Gastroesophageal sphincter (tissue), 3 donors: Measurements from ENCODE around the gene CCDC137.

Experiments used
- EP300 ChIP-seq: sonication (generic); formaldehyde crosslinking; IDR thresholded peaks from one replicate; pipeline ENCODE4 v1.6.1; 2017; ENCODE audit warnings: antibody characterized with exemption, mild to moderate bottlenecking
- POLR2A ChIP-seq, 2 donors: fragments of 450-650 bp; IDR thresholded peaks; one replicate each; pipeline ENCODE4 v1.6.1; 2017; ENCODE audit warnings: antibody characterized with exemption in 2 of 2, mild to moderate bottlenecking in 2 of 2, moderate library complexity in 1 of 2
- TF ChIP-seq, protein P1 (sequence below), 4 experiments: fragments of 200-600 bp in 2 of 4; fragments of 450-650 bp in 2 of 4; sonication (generic) in 1 of 4; IDR thresholded peaks; one replicate each; pipeline ENCODE4 v1.5.1; 2017 to 2019; ENCODE audit warnings: antibody characterized with exemption in 4 of 4, mild to moderate bottlenecking in 2 of 4, moderate library complexity in 2 of 4

DNA sequence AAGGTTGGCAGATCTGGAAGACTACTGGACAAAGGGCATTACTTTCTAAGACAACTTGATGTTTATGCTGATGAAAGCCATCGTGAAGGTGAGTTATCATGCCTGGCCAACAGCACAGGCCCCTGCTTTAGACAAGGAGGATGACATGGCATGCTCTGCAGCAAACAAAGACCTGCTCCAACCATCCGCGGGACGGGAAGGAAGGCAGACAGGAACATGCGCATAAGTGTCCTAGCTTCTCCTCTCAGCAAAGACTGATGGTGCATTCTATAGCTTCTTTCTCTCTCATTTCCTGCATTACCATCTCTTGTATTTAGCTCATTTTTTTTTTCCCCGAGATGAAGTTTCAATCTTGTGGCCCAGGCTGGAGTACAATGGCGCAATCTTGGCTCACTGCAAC lies 35.1 kb upstream of the CCDC137 start:
- TF ChIP-seq, protein P1, sequence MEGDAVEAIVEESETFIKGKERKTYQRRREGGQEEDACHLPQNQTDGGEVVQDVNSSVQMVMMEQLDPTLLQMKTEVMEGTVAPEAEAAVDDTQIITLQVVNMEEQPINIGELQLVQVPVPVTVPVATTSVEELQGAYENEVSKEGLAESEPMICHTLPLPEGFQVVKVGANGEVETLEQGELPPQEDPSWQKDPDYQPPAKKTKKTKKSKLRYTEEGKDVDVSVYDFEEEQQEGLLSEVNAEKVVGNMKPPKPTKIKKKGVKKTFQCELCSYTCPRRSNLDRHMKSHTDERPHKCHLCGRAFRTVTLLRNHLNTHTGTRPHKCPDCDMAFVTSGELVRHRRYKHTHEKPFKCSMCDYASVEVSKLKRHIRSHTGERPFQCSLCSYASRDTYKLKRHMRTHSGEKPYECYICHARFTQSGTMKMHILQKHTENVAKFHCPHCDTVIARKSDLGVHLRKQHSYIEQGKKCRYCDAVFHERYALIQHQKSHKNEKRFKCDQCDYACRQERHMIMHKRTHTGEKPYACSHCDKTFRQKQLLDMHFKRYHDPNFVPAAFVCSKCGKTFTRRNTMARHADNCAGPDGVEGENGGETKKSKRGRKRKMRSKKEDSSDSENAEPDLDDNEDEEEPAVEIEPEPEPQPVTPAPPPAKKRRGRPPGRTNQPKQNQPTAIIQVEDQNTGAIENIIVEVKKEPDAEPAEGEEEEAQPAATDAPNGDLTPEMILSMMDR (IDR thresholded peaks at IDR 0.05), result no peak
- TF ChIP-seq EP300 (no peak), POLR2A (IDR thresholded peaks at IDR 0.05) (no peak)
